Upper lobe of left lung (tissue), 6 donors: Measurements from ENCODE around the gene DRAM1. TPM values are rescaled to one million over a fixed set of nuclear protein-coding genes. Genes with fewer than 3 reads are reported as not detected.

Source experiments
- ATAC-seq, 2 donors: fragments of 200-7000 bp; cut with Tn5 transposase; one replicate each; pipeline ENCODE4 v1.9.1; 2022; ENCODE audit warnings: mild to moderate bottlenecking in 2 of 2, moderate library complexity in 2 of 2; ENCODE audit not compliant: low FRiP score in 2 of 2
- DNase-seq, 2 donors: peaks; one replicate each; pipeline ENCODE4 v3.0.0-alpha.2; 2019 to 2020
- H3K27ac ChIP-seq, 4 donors: fragments of 200-600 bp; sonication (generic); one replicate each; pipeline ENCODE4 v1.5.1; 2016 to 2019
- H3K27me3 ChIP-seq, 4 donors: fragments of 200-600 bp; sonication (generic); one replicate each; pipeline ENCODE4 v1.5.1; 2017 to 2019
- H3K36me3 ChIP-seq, 4 donors: fragments of 200-600 bp; sonication (generic); one replicate each; pipeline ENCODE4 v1.5.1; 2016 to 2019
- H3K4me1 ChIP-seq, 4 donors: fragments of 200-600 bp; sonication (generic); one replicate each; pipeline ENCODE4 v1.5.1; 2018 to 2019
- H3K4me3 ChIP-seq, 4 donors: fragments of 200-600 bp; sonication (generic); one replicate each; pipeline ENCODE4 v1.5.1; 2017 to 2019; ENCODE audit warnings: mild to moderate bottlenecking in 2 of 4, moderate library complexity in 1 of 4
- H3K9me3 ChIP-seq, 4 donors: fragments of 200-600 bp; sonication (generic); one replicate each; pipeline ENCODE4 v1.5.1; 2018 to 2019
- EP300 ChIP-seq, 4 donors: sonication (generic); formaldehyde crosslinking; IDR thresholded peaks; one replicate each; pipeline ENCODE4 v1.5.1; 2017; ENCODE audit warnings: antibody characterized with exemption in 4 of 4, control low read depth in 2 of 4
- POLR2A ChIP-seq, 4 donors: fragments of 450-650 bp; IDR thresholded peaks; one replicate each; pipeline ENCODE4 v1.5.1; 2016 to 2017; ENCODE audit warnings: antibody characterized with exemption in 4 of 4, mild to moderate bottlenecking in 2 of 4
- POLR2AphosphoS5 ChIP-seq, 2 donors: sonication (generic); formaldehyde crosslinking; IDR thresholded peaks; one replicate each; pipeline ENCODE4 v1.5.1; 2017; ENCODE audit warnings: antibody characterized with exemption in 2 of 2
- WGBS, 2 donors: methylation state at CpG; one replicate each; pipeline ENCODE4 v1.1.5; 2017 to 2018; 5-methylcytosine and 5-hydroxymethylcytosine counted together
- total RNA-seq, 6 donors: library from RNA; depleted of rRNA in 4 of 6; stranded (reverse); fragments of >200 nt in 4 of 6; gene quantifications; one replicate each; pipeline versions ENCODE4 v1.1.0 to v1.2.1, GENCODE V29; 2016 to 2021
- TF ChIP-seq, protein P1 (sequence below), 6 experiments: fragments of 450-650 bp in 4 of 6; fragments of 200-600 bp in 2 of 6; sonication (generic) in 2 of 6; IDR thresholded peaks; one replicate each; pipeline ENCODE4 v1.5.1; 2016 to 2019; ENCODE audit warnings: antibody characterized with exemption in 6 of 6
- donor health status: DM: no; HTN: no; CAD: no; lungs with moderate emphysema.
- donor health status: DM: no; HTN: yes; CAD: no; lungs with severe emphysema.

Gene DRAM1
- total RNA-seq, 6 donors from 2014 or later: 28.9 to 203 (median 142) TPM

DNA sequence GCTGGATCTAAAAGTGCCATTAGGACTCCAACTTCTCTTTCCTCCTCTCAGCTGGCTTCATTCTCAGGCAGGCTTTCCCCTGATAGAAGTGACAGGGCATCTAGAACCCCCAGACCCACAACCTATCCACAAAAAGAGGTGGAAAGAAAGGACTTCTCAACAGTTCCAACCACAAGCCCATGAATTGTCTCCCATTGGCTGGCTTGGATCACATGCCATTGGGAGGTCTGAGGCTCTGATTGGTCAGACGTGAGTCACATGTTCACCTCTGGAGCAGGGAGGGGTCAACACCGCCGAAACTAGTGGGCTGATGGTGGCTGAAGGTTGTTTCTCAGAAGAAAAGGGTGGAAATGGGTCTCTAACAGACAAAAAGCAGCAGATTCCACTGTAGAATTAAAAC lies 47.2 kb downstream of the DRAM1 start:
- H3K4me1 ChIP-seq: peaks cover 0 to 12% (median under 1%) of the 10 kb centered on the region in 4 donors
- WGBS, 2 donors: 93 to 100% methylated on average over 3 of the region's 3 CpGs
- TF ChIP-seq EP300 (IDR thresholded peaks at IDR 0.05) (no peak), POLR2A (IDR thresholded peaks at IDR 0.05) (peak in 1 of 4 donors; percentile 32), POLR2AphosphoS5 (IDR thresholded peaks at IDR 0.05) (no peak)
- TF ChIP-seq, protein P1, sequence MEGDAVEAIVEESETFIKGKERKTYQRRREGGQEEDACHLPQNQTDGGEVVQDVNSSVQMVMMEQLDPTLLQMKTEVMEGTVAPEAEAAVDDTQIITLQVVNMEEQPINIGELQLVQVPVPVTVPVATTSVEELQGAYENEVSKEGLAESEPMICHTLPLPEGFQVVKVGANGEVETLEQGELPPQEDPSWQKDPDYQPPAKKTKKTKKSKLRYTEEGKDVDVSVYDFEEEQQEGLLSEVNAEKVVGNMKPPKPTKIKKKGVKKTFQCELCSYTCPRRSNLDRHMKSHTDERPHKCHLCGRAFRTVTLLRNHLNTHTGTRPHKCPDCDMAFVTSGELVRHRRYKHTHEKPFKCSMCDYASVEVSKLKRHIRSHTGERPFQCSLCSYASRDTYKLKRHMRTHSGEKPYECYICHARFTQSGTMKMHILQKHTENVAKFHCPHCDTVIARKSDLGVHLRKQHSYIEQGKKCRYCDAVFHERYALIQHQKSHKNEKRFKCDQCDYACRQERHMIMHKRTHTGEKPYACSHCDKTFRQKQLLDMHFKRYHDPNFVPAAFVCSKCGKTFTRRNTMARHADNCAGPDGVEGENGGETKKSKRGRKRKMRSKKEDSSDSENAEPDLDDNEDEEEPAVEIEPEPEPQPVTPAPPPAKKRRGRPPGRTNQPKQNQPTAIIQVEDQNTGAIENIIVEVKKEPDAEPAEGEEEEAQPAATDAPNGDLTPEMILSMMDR (IDR thresholded peaks at IDR 0.05): no peak
- ATAC-seq (peak; percentile 39 to 54), DNase-seq (no peak)
- no peak overlapping the region for H3K4me3 ChIP-seq
- no peaks in the 10 kb centered on the region for H3K9me3 ChIP-seq
- peak overlapping the region in 2 of 4 donors; percentile 31 to 41 for H3K27ac ChIP-seq
- no peaks in the 10 kb centered on the region for H3K27me3 ChIP-seq
- H3K36me3 ChIP-seq: peaks cover 0 to 26% (median 10%) of the 10 kb centered on the region in 4 donors

DNA sequence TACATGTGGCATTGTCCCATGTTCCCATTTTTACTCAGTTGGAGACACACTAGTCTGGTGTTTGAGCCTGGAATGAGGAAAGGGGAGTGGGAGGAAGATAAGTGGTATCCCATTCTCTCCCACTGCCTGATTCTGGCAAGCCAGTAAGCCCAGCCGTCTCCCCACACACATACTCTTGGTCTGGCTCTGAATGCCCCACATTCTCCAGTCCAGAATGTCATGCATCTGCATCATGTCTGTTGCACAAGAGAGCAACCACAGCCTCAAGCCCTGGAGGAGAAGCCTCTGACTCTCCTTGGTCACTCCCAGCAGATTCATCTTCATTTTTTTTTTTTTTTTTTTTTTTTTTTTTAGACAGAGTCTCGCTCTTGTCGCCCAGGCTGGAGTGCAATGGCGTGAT lies 48.0 kb downstream of the DRAM1 start:
- Histone ChIP-seq H3K36me3 (peaks cover 0 to 26% (median 10%) of the 10 kb centered on the region in 4 donors), H3K4me3 (no peak overlapping the region), H3K9me3 (no peaks in the 10 kb centered on the region), H3K27ac (peak overlapping the region in 2 of 4 donors; percentile 31 to 64), H3K4me1 (peaks cover 0 to 12% (median 0%) of the 10 kb centered on the region in 4 donors), H3K27me3 (no peaks in the 10 kb centered on the region)
- DNase-seq (peak in 1 of 2 donors; percentile 65), ATAC-seq (peak; percentile 87 to 95)
- 47 to 67% methylated on average over 4 of the region's 4 CpGs for WGBS, 2 donors
- peak in 1 of 2 donors; percentile 49 for TF ChIP-seq POLR2AphosphoS5 (IDR thresholded peaks at IDR 0.05)
- TF ChIP-seq, protein P1 (IDR thresholded peaks at IDR 0.05): no peak

DNA sequence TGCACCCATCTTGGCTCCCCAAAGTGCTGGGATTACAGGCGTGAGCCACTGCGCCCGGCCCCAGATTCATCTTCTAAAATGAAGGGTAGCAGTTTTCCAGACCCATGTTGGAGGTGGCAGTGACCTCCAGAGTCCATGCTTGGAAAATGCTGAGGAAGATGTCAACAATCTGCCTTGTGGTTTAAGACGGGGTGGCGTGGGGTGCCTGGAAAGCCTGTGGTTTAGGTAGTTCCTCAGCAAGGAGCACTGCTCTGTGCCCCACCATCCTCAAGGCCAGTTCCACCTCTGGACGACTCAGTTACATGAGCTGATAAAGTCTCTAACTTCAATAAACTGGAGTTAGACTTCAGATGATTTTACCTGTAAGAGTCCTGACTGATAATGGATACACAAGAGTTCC lies 48.6 kb downstream of the DRAM1 start:
- Histone ChIP-seq H3K27ac (peak overlapping the region in 3 of 4 donors; percentile 28 to 64 (median 31)), H3K4me1 (peaks cover 0 to 12% (median 0%) of the 10 kb centered on the region in 4 donors), H3K9me3 (no peaks in the 10 kb centered on the region), H3K4me3 (no peak overlapping the region), H3K36me3 (peaks cover 0 to 24% (median 10%) of the 10 kb centered on the region in 4 donors), H3K27me3 (no peaks in the 10 kb centered on the region)
- peak; percentile 45 to 63 for DNase-seq
- 83 to 84% methylated on average over 6 of the region's 6 CpGs for WGBS, 2 donors
- ATAC-seq: peak in 1 of 2 donors; percentile 31
- TF ChIP-seq, protein P1 (IDR thresholded peaks at IDR 0.05): no peak
- TF ChIP-seq EP300 (IDR thresholded peaks at IDR 0.05) (no peak), POLR2AphosphoS5 (IDR thresholded peaks at IDR 0.05) (no peak), POLR2A (IDR thresholded peaks at IDR 0.05) (no peak)

DNA sequence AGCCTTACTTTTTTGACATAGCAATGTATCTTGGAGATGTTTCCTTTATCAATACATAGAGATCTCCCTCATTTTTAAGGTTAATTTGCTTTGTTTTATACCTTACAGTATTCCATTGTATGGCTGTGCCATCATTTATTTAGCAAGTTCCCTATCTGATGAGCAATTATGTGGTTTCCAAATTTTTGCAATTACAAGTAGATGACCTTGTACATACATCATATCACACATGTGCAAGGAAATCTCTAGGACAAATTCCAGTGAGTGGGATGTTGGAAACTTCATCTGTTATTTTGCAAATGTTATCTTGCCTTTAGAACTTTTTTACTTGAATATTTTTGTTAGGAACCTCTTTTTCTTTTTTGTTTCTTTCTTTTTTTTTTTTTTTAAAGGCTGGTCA lies 49.7 kb downstream of the DRAM1 start:
- ATAC-seq: peak in 1 of 2 donors; percentile 48
- TF ChIP-seq, protein P1 (IDR thresholded peaks at IDR 0.05): no peak
- no peak for TF ChIP-seq EP300 (IDR thresholded peaks at IDR 0.05)
- TF ChIP-seq POLR2A (IDR thresholded peaks at IDR 0.05): no peak
- TF ChIP-seq POLR2AphosphoS5 (IDR thresholded peaks at IDR 0.05): no peak
- Histone ChIP-seq H3K4me1 (peaks cover 0 to 12% (median 0%) of the 10 kb centered on the region in 4 donors), H3K27me3 (no peaks in the 10 kb centered on the region), H3K4me3 (no peak overlapping the region), H3K36me3 (peaks cover 0 to 13% (median 3%) of the 10 kb centered on the region in 4 donors), H3K9me3 (no peaks in the 10 kb centered on the region), H3K27ac (no peak overlapping the region)
- DNase-seq: no peak

DNA sequence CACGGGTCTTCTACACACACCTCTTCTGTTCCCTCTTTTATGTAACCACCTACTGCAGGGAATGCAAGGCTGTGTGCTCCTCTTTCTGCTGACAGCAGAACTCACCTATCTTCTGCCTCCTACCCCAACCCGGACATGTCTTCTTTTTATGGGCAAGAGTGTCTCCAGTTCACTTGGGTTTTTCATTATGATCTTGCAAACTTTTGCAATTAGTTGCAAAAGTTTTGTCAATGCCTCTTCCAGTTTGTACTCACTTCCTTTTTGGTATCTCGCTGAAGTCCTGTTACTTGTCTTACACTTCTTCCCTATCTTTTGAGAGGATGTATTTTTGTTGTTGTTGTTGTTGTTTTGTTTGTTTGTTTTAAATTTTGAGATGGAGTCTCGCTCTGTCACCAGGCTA lies 50.6 kb downstream of the DRAM1 start:
- Histone ChIP-seq H3K27ac (peak overlapping the region in 1 of 4 donors; percentile 19), H3K4me1 (peaks cover 0 to 12% (median 0%) of the 10 kb centered on the region in 4 donors), H3K27me3 (no peaks in the 10 kb centered on the region), H3K4me3 (no peak overlapping the region), H3K9me3 (no peaks in the 10 kb centered on the region), H3K36me3 (peaks cover 0 to 5% (median 0%) of the 10 kb centered on the region in 4 donors)
- DNase-seq: no peak
- WGBS, 2 donors: 71 to 81% methylated on average over 4 of the region's 4 CpGs
- no peak for ATAC-seq
- TF ChIP-seq EP300 (IDR thresholded peaks at IDR 0.05): no peak
- no peak for TF ChIP-seq POLR2A (IDR thresholded peaks at IDR 0.05)
- TF ChIP-seq POLR2AphosphoS5 (IDR thresholded peaks at IDR 0.05): no peak
- TF ChIP-seq, protein P1 (IDR thresholded peaks at IDR 0.05): no peak
